ENCODE measurements around the gene GNAT2.

The GNAT2 gene

GRCh38 chr1:109617291-109617801 lies 2.1 kb downstream of the GNAT2 start:
- Histone ChIP-seq H3K27ac (ENCODE audit: extremely low read depth, low read depth, low read length) (no peak overlapping the region), H3K4me1 (ENCODE audit: control insufficient read depth, insufficient read depth, low read length) (peaks cover 4% of the 10 kb centered on the region; the same call in 1 of the 2 replicates), H3K36me3 (ENCODE audit: control insufficient read depth in 2 of 2, insufficient read depth in 1 of 2, low read length in 2 of 2) (no peaks in the 10 kb centered on the region), H3K4me3 (ENCODE audit: low read depth, low read length) (no peak overlapping the region), H3K9me3 (ENCODE audit: control insufficient read depth, insufficient read depth, low read depth, low read length) (no peaks in the 10 kb centered on the region)
- ChIA-PET CTCF (interaction anchor here (0.7 to 1.8 kb wide), 6 partner anchors 12 to 86 kb away, joined by 3 to 10 read pairs (median 6); no protein-coding TSS in a partner anchor), POLR2A (interaction anchor here (1.7 kb wide), 1 partner anchor 69 kb away, joined by 10 read pairs; the partner anchor contains the start of gene GNAI3)
- TF ChIP-seq ZNF660 (tag by site-specific recombination; IDR thresholded peaks at IDR 0.05): 0 out of 2 replicates have a peak, but pooled peaks have one; percentile 49
- no peak for TF ChIP-seq ZNF529 (tag by site-specific recombination; IDR thresholded peaks at IDR 0.05; ENCODE audit: insufficient replicate concordance)
- no peak for TF ChIP-seq ZNF239 (tag by site-specific recombination; IDR thresholded peaks at IDR 0.05)
- 0 out of 2 replicates have a peak, but pooled peaks have one; percentile 12 for TF ChIP-seq SP7 (tag by site-specific recombination; IDR thresholded peaks at IDR 0.05)
- TF ChIP-seq ZNF2 (tag by site-specific recombination; IDR thresholded peaks at IDR 0.05): no peak
- TF ChIP-seq ZNF600 (tag by site-specific recombination; IDR thresholded peaks at IDR 0.05): peak; percentile 95
- no peak for TF ChIP-seq ZNF280C (tag by site-specific recombination; IDR thresholded peaks at IDR 0.05)
- no peak for TF ChIP-seq ZBTB7A (tag by site-specific recombination; IDR thresholded peaks at IDR 0.05; ENCODE audit: low read depth)
- TF ChIP-seq MYNN (tag by site-specific recombination; IDR thresholded peaks at IDR 0.05; ENCODE audit: borderline replicate concordance): no peak
- peak; percentile 40; the same call in 1 of the 2 replicates for TF ChIP-seq EGR2 (tag by site-specific recombination; IDR thresholded peaks at IDR 0.05; ENCODE audit: low read depth)
- TF ChIP-seq ZSCAN5A (tag by site-specific recombination; IDR thresholded peaks at IDR 0.05): no peak
- no peak for TF ChIP-seq ZNF768 (tag by site-specific recombination; IDR thresholded peaks at IDR 0.05)
- TF ChIP-seq ZNF654 (tag by site-specific recombination; IDR thresholded peaks at IDR 0.05; ENCODE audit: low read depth): peak; percentile 5; the same call in 1 of the 2 replicates
- TF ChIP-seq KLF1 (tag by site-specific recombination; IDR thresholded peaks at IDR 0.05): no peak
- TF ChIP-seq HOXD13 (CRISPR knock-in tag; IDR thresholded peaks at IDR 0.05; ENCODE audit: borderline replicate concordance): no peak
- TF ChIP-seq ZNF610 (tag by site-specific recombination; IDR thresholded peaks at IDR 0.05; ENCODE audit: borderline replicate concordance): no peak
- TF ChIP-seq ZNF366 (tag by site-specific recombination; conservative IDR thresholded peaks at IDR 0.05): no peak
- TF ChIP-seq ZNF350 (tag by site-specific recombination; IDR thresholded peaks at IDR 0.05): no peak
- TF ChIP-seq ZNF221 (tag by site-specific recombination; IDR thresholded peaks at IDR 0.05; ENCODE audit: borderline replicate concordance): no peak
- peak; percentile 81 for TF ChIP-seq GFI1B (tag by site-specific recombination; IDR thresholded peaks at IDR 0.05)
- TF ChIP-seq ZNF362 (tag by site-specific recombination; IDR thresholded peaks at IDR 0.05): peak; percentile 82; the same call in 1 of the 2 replicates
- peak; percentile 38 for TF ChIP-seq ZBTB17 (tag by site-specific recombination; IDR thresholded peaks at IDR 0.05)
- TF ChIP-seq ZNF311 (tag by site-specific recombination; IDR thresholded peaks at IDR 0.05; ENCODE audit: borderline replicate concordance): no peak
- no peak for TF ChIP-seq ZNF830 (tag by site-specific recombination; IDR thresholded peaks at IDR 0.05; ENCODE audit: low read depth)
- no peak for TF ChIP-seq ZNF585B (tag by site-specific recombination; IDR thresholded peaks at IDR 0.05)
- TF ChIP-seq SETDB1 (IDR thresholded peaks at IDR 0.05; ENCODE audit: insufficient read length, low read length): no peak
- TF ChIP-seq ZNF138 (tag by site-specific recombination; IDR thresholded peaks at IDR 0.05; ENCODE audit: borderline replicate concordance): no peak
- TF ChIP-seq ZNF677 (tag by site-specific recombination; IDR thresholded peaks at IDR 0.05): no peak
- peak; percentile 45; the same call in 1 of the 2 replicates for TF ChIP-seq ZNF335 (tag by site-specific recombination; conservative IDR thresholded peaks at IDR 0.05)
- no peak for TF ChIP-seq GLIS2 (tag by site-specific recombination; IDR thresholded peaks at IDR 0.05)
- no peak for TF ChIP-seq YY2 (tag by site-specific recombination; IDR thresholded peaks at IDR 0.05)
- no peak for TF ChIP-seq PRDM4 (tag by site-specific recombination; IDR thresholded peaks at IDR 0.05)
- TF ChIP-seq ZFHX2 (tag by site-specific recombination; conservative IDR thresholded peaks at IDR 0.05): peak; percentile 66
